ENCODE results near the gene GFRA4.

The GFRA4 gene

GRCh38 chr20:3699037-3699436 is 35.8 kb upstream of the GFRA4 start:
- Mint-ChIP-seq H3K27me3 (no peaks in the 10 kb centered on the region), H3K4me3 (no peak overlapping the region), H3K36me3 (ENCODE audit: low read depth) (no peaks in the 10 kb centered on the region), H3K4me1 (ENCODE audit: low read depth) (no peaks in the 10 kb centered on the region), H3K9me3 (no peaks in the 10 kb centered on the region), H3K27ac (no peak overlapping the region)
- DNase-seq, result no peak

DNA sequence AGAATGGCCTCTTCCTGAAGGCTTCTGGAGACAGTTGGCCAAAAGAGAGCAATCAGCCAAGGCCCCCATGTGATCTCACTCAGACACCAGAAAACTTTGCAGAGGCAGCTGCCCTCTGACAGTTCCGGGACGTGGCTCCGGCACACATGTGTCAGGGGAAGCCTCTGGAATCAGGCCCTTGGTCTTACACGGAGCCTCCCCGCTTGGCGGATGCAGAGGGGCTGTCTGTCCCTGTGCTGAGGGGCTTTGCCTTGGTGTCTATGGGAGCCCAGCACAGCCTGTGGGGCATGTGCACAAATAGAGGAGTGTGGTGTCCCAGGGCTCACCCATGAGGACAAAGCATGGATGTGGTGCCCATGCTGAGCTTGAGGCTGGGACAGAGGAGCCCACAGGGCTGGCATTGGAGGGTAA is 35.4 kb upstream of the GFRA4 start:
- no peak for DNase-seq
- Mint-ChIP-seq H3K4me1 (ENCODE audit: low read depth) (no peaks in the 10 kb centered on the region), H3K9me3 (no peaks in the 10 kb centered on the region), H3K27me3 (no peaks in the 10 kb centered on the region), H3K36me3 (ENCODE audit: low read depth) (no peaks in the 10 kb centered on the region), H3K27ac (no peak overlapping the region), H3K4me3 (no peak overlapping the region)

- Mint-ChIP-seq H3K27me3 (no peaks in the 10 kb centered on the region), H3K9me3 (no peaks in the 10 kb centered on the region), H3K4me3 (no peak overlapping the region), H3K4me1 (ENCODE audit: low read depth) (no peaks in the 10 kb centered on the region), H3K27ac (no peak overlapping the region), H3K36me3 (ENCODE audit: low read depth) (no peaks in the 10 kb centered on the region)
- DNase-seq, result no peak
Measured at GRCh38 chr20:3697588-3698305, 34.5 kb upstream of the GFRA4 start.

DNA sequence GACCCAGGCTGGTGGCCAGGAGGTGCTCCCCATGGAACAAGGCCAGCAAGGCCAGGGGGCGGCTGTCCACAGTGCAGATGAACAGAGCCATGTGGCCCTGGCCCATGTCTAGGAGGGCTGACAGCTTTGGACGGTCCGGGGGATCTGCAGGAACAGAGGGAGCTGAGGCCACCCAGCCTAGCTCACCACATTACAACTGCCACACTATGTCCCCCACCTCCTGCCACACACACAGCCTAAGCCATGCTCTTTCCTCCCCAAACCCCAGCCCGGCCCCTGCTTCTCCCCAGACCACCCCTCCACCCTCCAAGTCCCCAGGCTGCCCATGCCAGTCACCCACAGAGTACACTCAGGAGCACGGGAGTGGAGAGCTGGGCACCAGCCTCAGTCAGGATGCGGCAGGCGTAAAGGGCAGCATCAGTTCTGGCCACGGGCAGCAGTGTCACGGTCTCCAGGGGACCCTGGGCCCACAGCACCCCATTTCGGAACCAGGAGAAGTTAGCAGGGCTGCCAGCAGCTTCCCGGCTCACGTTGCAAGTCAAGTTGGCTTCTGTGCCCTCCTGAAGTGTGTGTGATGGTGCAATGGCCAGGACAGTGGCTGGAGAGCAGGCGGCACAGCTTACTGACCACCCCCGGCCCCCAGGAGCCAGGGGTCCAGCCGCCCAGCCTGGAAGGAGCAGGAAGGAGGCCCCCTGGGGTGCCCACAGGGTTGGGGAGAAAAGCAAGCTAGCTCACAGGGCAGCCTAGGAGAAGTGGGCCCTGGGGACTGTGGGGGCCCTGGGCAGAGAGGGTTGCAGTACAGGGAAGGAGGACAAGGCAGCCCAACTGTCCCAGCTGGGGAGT is 33.8 kb upstream of the GFRA4 start:
- Mint-ChIP-seq H3K27me3 (no peaks in the 10 kb centered on the region), H3K4me1 (ENCODE audit: low read depth) (no peaks in the 10 kb centered on the region), H3K9me3 (no peaks in the 10 kb centered on the region), H3K27ac (no peak overlapping the region), H3K36me3 (ENCODE audit: low read depth) (no peaks in the 10 kb centered on the region), H3K4me3 (no peak overlapping the region)
- no peak for DNase-seq

DNA sequence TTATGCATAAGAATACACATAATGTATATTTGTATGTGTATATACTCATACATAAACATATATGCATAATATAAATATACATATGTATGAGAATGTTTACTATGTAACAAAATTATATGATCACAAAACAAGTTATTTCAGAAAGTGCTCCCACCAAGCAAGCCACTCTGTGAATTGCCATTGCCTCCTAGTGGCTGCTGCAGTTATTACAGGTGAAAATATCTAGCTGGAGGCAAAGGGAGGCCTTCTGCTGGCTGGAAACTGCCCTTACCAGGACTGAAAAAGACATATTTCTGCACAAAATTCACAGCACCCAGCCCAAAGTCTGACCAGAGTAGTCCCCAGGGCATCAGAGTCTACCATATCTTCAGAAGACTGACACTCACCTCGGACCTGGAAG is 33.0 kb upstream of the GFRA4 start:
- H3K9me3 Mint-ChIP-seq, result no peaks in the 10 kb centered on the region
- no peaks in the 10 kb centered on the region for H3K27me3 Mint-ChIP-seq
- no peak for DNase-seq
- H3K4me3 Mint-ChIP-seq, result no peak overlapping the region
- no peaks in the 10 kb centered on the region for H3K36me3 Mint-ChIP-seq (ENCODE audit: low read depth)
- no peak overlapping the region for H3K27ac Mint-ChIP-seq
- no peaks in the 10 kb centered on the region for H3K4me1 Mint-ChIP-seq (ENCODE audit: low read depth)

GRCh38 chr20:3694864-3695263 is 31.7 kb upstream of the GFRA4 start:
- Mint-ChIP-seq H3K4me1 (ENCODE audit: low read depth) (no peaks in the 10 kb centered on the region), H3K27me3 (no peaks in the 10 kb centered on the region), H3K9me3 (no peaks in the 10 kb centered on the region), H3K27ac (no peak overlapping the region), H3K4me3 (no peak overlapping the region), H3K36me3 (ENCODE audit: low read depth) (no peaks in the 10 kb centered on the region)
- DNase-seq, result no peak

DNA sequence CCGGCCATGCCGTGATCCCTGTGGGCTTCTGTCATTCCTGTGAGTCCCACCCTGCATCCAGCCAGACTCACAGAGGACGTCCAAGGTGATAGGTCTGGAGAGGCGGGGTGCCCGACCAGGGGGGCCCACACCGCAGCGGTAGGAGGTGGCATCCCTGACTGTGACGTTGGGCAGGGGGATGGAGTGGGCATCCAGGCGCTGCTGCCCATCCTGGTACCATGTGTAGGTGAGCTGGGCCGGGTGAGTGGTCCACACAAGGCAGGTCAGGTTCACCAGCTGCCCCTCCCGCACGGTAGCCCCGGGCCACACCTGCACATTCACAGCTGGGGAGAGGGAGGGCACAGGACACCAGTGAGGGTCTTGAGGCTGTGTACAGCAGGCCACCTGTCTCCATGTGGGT is 30.2 kb upstream of the GFRA4 start:
- no peak for DNase-seq
- Mint-ChIP-seq H3K4me1 (ENCODE audit: low read depth) (no peaks in the 10 kb centered on the region), H3K9me3 (no peaks in the 10 kb centered on the region), H3K36me3 (ENCODE audit: low read depth) (no peaks in the 10 kb centered on the region), H3K27me3 (no peaks in the 10 kb centered on the region), H3K27ac (no peak overlapping the region), H3K4me3 (no peak overlapping the region)

- DNase-seq, result no peak
- Mint-ChIP-seq H3K4me1 (ENCODE audit: low read depth) (no peaks in the 10 kb centered on the region), H3K36me3 (ENCODE audit: low read depth) (no peaks in the 10 kb centered on the region), H3K27ac (no peak overlapping the region), H3K27me3 (no peaks in the 10 kb centered on the region), H3K4me3 (no peak overlapping the region), H3K9me3 (no peaks in the 10 kb centered on the region)
Measured at GRCh38 chr20:3692706-3693294, 29.6 kb upstream of the GFRA4 start.

- DNase-seq, result no peak
- H3K27me3 Mint-ChIP-seq, result peaks cover 3% of the 10 kb centered on the region
- no peaks in the 10 kb centered on the region for H3K4me1 Mint-ChIP-seq (ENCODE audit: low read depth)
- no peaks in the 10 kb centered on the region for H3K9me3 Mint-ChIP-seq
- H3K27ac Mint-ChIP-seq, result no peak overlapping the region
- no peaks in the 10 kb centered on the region for H3K36me3 Mint-ChIP-seq (ENCODE audit: low read depth)
- no peak overlapping the region for H3K4me3 Mint-ChIP-seq
Measured at GRCh38 chr20:3691897-3692296, 28.7 kb upstream of the GFRA4 start.

DNA sequence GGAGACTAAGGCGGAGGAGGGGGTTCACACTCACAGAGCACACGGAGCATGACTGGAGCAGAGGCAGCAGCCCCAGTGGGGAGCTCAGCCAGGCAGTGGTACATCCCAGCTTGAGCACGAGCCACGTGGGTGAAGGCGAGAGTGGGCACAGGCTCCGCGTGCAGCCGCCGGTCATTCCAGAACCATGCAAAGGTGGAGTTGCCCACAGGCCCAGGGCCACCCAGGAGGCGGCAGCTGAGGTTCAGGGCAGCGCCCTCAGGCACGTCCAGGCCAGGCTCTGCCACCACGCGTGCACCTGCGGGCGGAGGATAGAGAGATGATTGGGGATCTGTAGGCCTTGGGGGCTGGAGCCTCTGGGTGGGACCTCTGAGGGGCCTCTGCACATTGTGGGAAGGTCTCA is 28.1 kb upstream of the GFRA4 start:
- Mint-ChIP-seq H3K4me3 (no peak overlapping the region), H3K4me1 (ENCODE audit: low read depth) (no peaks in the 10 kb centered on the region), H3K9me3 (no peaks in the 10 kb centered on the region), H3K36me3 (ENCODE audit: low read depth) (no peaks in the 10 kb centered on the region), H3K27me3 (peaks cover 3% of the 10 kb centered on the region), H3K27ac (no peak overlapping the region)
- DNase-seq, result no peak

DNA sequence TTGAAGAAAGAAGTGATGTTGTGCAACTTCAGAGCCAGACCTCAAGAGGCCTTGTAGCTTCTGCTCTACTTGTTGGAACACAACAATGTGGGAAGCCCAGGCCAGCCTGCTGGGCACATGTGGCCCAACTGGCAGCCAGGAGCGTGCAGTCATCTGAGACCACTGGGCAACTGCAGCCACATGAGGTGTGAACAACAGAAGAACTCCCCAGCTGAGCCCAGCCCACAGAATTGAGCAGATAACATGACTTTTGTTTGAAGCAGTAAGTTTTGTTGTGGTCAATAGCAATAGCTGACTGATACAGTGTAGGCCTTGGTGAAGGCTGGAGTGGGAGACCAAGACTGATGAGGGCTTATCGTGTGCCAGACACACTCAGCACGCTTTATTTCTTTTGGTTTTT is 27.2 kb upstream of the GFRA4 start:
- Mint-ChIP-seq H3K27me3 (peaks cover 6% of the 10 kb centered on the region), H3K27ac (no peak overlapping the region), H3K9me3 (no peaks in the 10 kb centered on the region), H3K36me3 (ENCODE audit: low read depth) (no peaks in the 10 kb centered on the region), H3K4me3 (no peak overlapping the region), H3K4me1 (ENCODE audit: low read depth) (no peaks in the 10 kb centered on the region)
- no peak for DNase-seq

- Mint-ChIP-seq H3K9me3 (no peaks in the 10 kb centered on the region), H3K4me3 (no peak overlapping the region), H3K36me3 (ENCODE audit: low read depth) (no peaks in the 10 kb centered on the region), H3K27ac (no peak overlapping the region), H3K27me3 (peaks cover 9% of the 10 kb centered on the region), H3K4me1 (ENCODE audit: low read depth) (no peaks in the 10 kb centered on the region)
- no peak for DNase-seq
Measured at GRCh38 chr20:3689978-3690377, 26.8 kb upstream of the GFRA4 start.

- no peak for DNase-seq
- H3K27ac Mint-ChIP-seq, result no peak overlapping the region
- H3K9me3 Mint-ChIP-seq, result no peaks in the 10 kb centered on the region
- H3K4me3 Mint-ChIP-seq, result no peak overlapping the region
- peaks cover 26% of the 10 kb centered on the region for H3K27me3 Mint-ChIP-seq
- no peaks in the 10 kb centered on the region for H3K4me1 Mint-ChIP-seq (ENCODE audit: low read depth)
- no peaks in the 10 kb centered on the region for H3K36me3 Mint-ChIP-seq (ENCODE audit: low read depth)
Measured at GRCh38 chr20:3687655-3688054, 24.5 kb upstream of the GFRA4 start.

DNA sequence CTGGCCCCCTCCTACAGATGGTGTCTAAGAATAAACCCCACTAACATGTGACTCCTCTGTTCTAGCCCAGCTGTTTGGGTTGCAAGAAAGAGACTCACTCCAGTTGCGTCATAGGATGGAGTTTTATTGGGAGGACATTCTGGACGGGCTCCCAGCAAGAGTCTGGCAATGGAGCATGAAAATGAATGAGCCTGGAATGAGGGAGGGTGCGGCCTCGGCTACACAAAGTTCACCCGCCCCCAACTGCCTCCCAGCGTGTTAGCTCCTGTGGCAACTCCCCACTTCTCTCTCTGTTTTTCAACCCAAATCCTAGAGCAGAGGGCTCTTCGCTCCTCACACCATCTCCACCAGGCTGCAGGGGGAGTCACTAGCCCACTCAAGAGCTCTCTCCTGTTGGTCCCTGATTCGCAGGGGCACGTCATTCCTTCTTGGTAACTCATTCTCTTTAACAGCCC is 23.7 kb upstream of the GFRA4 start:
- no peak overlapping the region for H3K4me3 Mint-ChIP-seq
- peaks cover 31% of the 10 kb centered on the region for H3K27me3 Mint-ChIP-seq
- no peaks in the 10 kb centered on the region for H3K9me3 Mint-ChIP-seq
- H3K36me3 Mint-ChIP-seq (ENCODE audit: low read depth), result no peaks in the 10 kb centered on the region
- H3K4me1 Mint-ChIP-seq (ENCODE audit: low read depth), result no peaks in the 10 kb centered on the region
- DNase-seq, result no peak
- no peak overlapping the region for H3K27ac Mint-ChIP-seq

GRCh38 chr20:3686421-3686820 is 23.2 kb upstream of the GFRA4 start:
- Mint-ChIP-seq H3K4me1 (ENCODE audit: low read depth) (no peaks in the 10 kb centered on the region), H3K36me3 (ENCODE audit: low read depth) (no peaks in the 10 kb centered on the region), H3K27me3 (peaks cover 34% of the 10 kb centered on the region), H3K9me3 (no peaks in the 10 kb centered on the region), H3K27ac (no peak overlapping the region), H3K4me3 (no peak overlapping the region)
- DNase-seq, result no peak
